Astrocyte (in vitro differentiated cells and primary cell): ENCODE measurements around the gene REPIN1. TPM values are rescaled to one million over a fixed set of nuclear protein-coding genes. Genes with fewer than 3 reads are reported as not detected.
A peak's percentile ranks its signal among the peaks of the same experiment; 100 is the strongest.

ENCODE experiments used
- DNase-seq: peaks from one replicate; pipeline ENCODE4 v3.0.0-alpha.2; 2010; ENCODE audit warnings: low read depth
- FAIRE-seq: peaks from 2 replicates; lab custom pipeline; 2011; peaks lifted over from hg19 to GRCh38; lab: Jason Lieb, UNC
- H2AFZ ChIP-seq: 2 replicates; pipeline ENCODE4 v1.6.0; 2012; ENCODE audit warnings: low read depth, low read length, inconsistent platforms
- H3K27ac ChIP-seq: 2 replicates; pipeline ENCODE4 v1.5.1; 2011; ENCODE audit warnings: low read depth, low read length, inconsistent platforms
- H3K27me3 ChIP-seq: 2 replicates; pipeline ENCODE4 v1.6.0; 2011; ENCODE audit warnings: low read length, inconsistent platforms; ENCODE audit not compliant: insufficient read depth
- H3K36me3 ChIP-seq: 2 replicates; pipeline ENCODE4 v1.5.1; 2011; ENCODE audit warnings: low read length, inconsistent platforms; ENCODE audit not compliant: insufficient read depth
- H3K4me1 ChIP-seq: 2 replicates; pipeline ENCODE4 v1.5.1; 2011; ENCODE audit warnings: low read length, inconsistent platforms; ENCODE audit not compliant: insufficient read depth
- H3K4me2 ChIP-seq: 2 replicates; pipeline ENCODE4 v1.6.0; 2012; ENCODE audit warnings: low read length, inconsistent platforms
- H3K4me3 ChIP-seq: 2 replicates; pipeline ENCODE4 v1.5.1; 2011; ENCODE audit warnings: low read depth, mild to moderate bottlenecking, low read length, inconsistent platforms; ENCODE audit not compliant: insufficient read depth
- H3K79me2 ChIP-seq: 2 replicates; pipeline ENCODE4 v1.6.0; 2012; ENCODE audit warnings: mild to moderate bottlenecking, low read length, inconsistent platforms; ENCODE audit not compliant: insufficient read depth
- H3K9ac ChIP-seq: 2 replicates; pipeline ENCODE4 v1.6.0; 2012; ENCODE audit warnings: mild to moderate bottlenecking, low read length, inconsistent platforms
- H3K9me3 ChIP-seq: 2 replicates; pipeline ENCODE4 v1.5.1; 2012; ENCODE audit warnings: low read depth, mild to moderate bottlenecking, low read length, inconsistent platforms; ENCODE audit not compliant: insufficient read depth
- H4K20me1 ChIP-seq: 2 replicates; pipeline ENCODE4 v1.6.0; 2012; ENCODE audit warnings: low read length, inconsistent platforms; ENCODE audit not compliant: insufficient read depth
- H3K27ac Mint-ChIP-seq: one replicate; pipeline ENCODE4 v1.8.0; 2021; ENCODE audit warnings: mild to moderate bottlenecking, mixed read lengths; ENCODE audit not compliant: unreplicated experiment
- H3K27me3 Mint-ChIP-seq: one replicate; pipeline ENCODE4 v1.8.0; 2021; ENCODE audit warnings: low read depth, mixed read lengths; ENCODE audit not compliant: unreplicated experiment
- H3K36me3 Mint-ChIP-seq: one replicate; pipeline ENCODE4 v1.8.0; 2021; ENCODE audit warnings: low read depth, mixed read lengths; ENCODE audit not compliant: unreplicated experiment
- H3K4me1 Mint-ChIP-seq: one replicate; pipeline ENCODE4 v1.8.0; 2021; ENCODE audit warnings: low read depth, mixed read lengths; ENCODE audit not compliant: unreplicated experiment
- H3K4me3 Mint-ChIP-seq: one replicate; pipeline ENCODE4 v1.8.0; 2021; ENCODE audit warnings: mild to moderate bottlenecking, moderate library complexity, mixed read lengths; ENCODE audit not compliant: unreplicated experiment
- H3K9me3 Mint-ChIP-seq: one replicate; pipeline ENCODE4 v1.8.0; 2021; ENCODE audit warnings: mild to moderate bottlenecking, mixed read lengths; ENCODE audit not compliant: unreplicated experiment
- EZH2 ChIP-seq: IDR thresholded peaks from 2 replicates; pipeline ENCODE4 v1.6.1; 2012; ENCODE audit warnings: mild to moderate bottlenecking, low read length, inconsistent platforms; ENCODE audit not compliant: insufficient read depth
- total RNA-seq: library from RNA; stranded (reverse); gene quantifications from 2 replicates; pipeline ENCODE4 v1.2.1, GENCODE V29; 2021
- TF ChIP-seq, protein P1 (sequence below): IDR thresholded peaks from 2 replicates; pipeline ENCODE4 v1.5.1; 2011; ENCODE audit warnings: low read depth, mild to moderate bottlenecking, inconsistent platforms, low read length, moderate library complexity; ENCODE audit not compliant: insufficient read depth

The REPIN1 gene
- total RNA-seq, 1 donor from 2014 or later, result 95.3 TPM

GRCh38 chr7:150412016-150412415, 43.4 kb downstream of the REPIN1 start:
- Mint-ChIP-seq H3K27ac (no peak overlapping the region), H3K36me3 (peaks cover 13% of the 10 kb centered on the region), H3K9me3 (no peaks in the 10 kb centered on the region), H3K4me1 (peaks cover 11% of the 10 kb centered on the region), H3K27me3 (peaks cover 10% of the 10 kb centered on the region), H3K4me3 (no peak overlapping the region)
- no peak for FAIRE-seq
- H3K4me2 ChIP-seq, result no peak overlapping the region
- no peak overlapping the region for H3K27ac ChIP-seq
- H3K27me3 ChIP-seq, result no peaks in the 10 kb centered on the region
- H4K20me1 ChIP-seq, result no peaks in the 10 kb centered on the region
- H3K9ac ChIP-seq, result no peak overlapping the region
- DNase-seq, result no peak
- no peaks in the 10 kb centered on the region for H3K9me3 ChIP-seq
- no peak for TF ChIP-seq EZH2
- H2AFZ ChIP-seq, result no peak overlapping the region
- no peaks in the 10 kb centered on the region for H3K36me3 ChIP-seq
- no peaks in the 10 kb centered on the region for H3K4me1 ChIP-seq
- no peaks in the 10 kb centered on the region for H3K79me2 ChIP-seq
- no peak overlapping the region for H3K4me3 ChIP-seq

DNA sequence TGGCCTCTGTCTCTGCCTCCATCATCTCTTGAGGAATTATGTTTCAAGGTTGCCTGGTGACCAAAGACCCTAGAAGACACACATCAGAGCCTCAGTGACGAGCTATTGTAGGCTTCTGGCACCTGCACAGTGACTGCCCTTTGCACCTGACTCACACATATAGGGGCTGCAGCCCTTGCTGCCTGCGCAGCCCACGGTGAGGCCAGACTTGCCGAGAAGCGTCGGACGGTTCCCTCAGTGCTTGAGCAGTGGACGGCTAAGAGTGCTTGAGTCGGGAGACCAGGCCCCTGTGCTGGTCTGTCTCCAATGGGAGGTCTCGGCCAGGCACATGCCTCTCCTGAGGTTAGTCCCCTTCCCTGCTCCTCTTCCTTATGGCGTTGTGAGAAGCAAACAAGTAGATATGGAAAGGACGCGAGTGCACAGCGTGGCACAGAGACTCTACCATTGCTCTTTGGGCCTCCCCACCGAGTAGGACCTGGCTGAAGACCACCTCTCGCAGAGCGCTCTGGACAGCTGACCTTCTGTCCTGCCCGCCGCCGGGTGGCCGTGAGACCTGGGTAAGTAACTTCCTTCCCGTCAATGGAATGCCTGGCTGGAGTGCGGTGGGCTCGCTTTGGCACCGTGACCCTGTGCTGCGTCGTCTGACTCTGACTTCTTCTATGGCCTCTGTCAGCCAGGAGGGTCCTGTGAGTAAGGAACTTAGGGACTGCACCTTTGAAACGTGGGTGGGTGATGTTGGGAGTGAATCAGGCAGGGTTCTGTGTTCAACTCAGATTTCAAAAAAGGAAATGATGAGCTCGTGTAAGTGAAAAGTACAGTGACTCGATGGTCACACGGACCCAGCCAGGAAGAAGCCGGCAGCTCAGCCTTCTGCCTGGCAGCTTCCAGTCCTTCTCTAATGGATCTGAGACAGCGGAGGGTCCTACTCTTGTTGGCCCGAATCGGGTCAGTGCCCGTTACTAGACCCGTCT, 44.2 kb downstream of the REPIN1 start:
- no peak overlapping the region for H3K4me3 ChIP-seq
- TF ChIP-seq, protein P1, sequence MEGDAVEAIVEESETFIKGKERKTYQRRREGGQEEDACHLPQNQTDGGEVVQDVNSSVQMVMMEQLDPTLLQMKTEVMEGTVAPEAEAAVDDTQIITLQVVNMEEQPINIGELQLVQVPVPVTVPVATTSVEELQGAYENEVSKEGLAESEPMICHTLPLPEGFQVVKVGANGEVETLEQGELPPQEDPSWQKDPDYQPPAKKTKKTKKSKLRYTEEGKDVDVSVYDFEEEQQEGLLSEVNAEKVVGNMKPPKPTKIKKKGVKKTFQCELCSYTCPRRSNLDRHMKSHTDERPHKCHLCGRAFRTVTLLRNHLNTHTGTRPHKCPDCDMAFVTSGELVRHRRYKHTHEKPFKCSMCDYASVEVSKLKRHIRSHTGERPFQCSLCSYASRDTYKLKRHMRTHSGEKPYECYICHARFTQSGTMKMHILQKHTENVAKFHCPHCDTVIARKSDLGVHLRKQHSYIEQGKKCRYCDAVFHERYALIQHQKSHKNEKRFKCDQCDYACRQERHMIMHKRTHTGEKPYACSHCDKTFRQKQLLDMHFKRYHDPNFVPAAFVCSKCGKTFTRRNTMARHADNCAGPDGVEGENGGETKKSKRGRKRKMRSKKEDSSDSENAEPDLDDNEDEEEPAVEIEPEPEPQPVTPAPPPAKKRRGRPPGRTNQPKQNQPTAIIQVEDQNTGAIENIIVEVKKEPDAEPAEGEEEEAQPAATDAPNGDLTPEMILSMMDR, result no peak
- TF ChIP-seq EZH2, result no peak
- H3K9me3 ChIP-seq, result no peaks in the 10 kb centered on the region
- H4K20me1 ChIP-seq, result no peaks in the 10 kb centered on the region
- no peaks in the 10 kb centered on the region for H3K9me3 Mint-ChIP-seq
- peaks cover 11% of the 10 kb centered on the region for H3K36me3 Mint-ChIP-seq
- no peaks in the 10 kb centered on the region for H3K79me2 ChIP-seq
- peaks cover 10% of the 10 kb centered on the region for H3K27me3 Mint-ChIP-seq
- FAIRE-seq (no peak), DNase-seq (no peak)
- no peak overlapping the region for H3K27ac ChIP-seq
- H3K36me3 ChIP-seq, result no peaks in the 10 kb centered on the region
- H3K4me3 Mint-ChIP-seq, result no peak overlapping the region
- no peaks in the 10 kb centered on the region for H3K4me1 ChIP-seq
- H3K4me2 ChIP-seq, result no peak overlapping the region
- H3K4me1 Mint-ChIP-seq, result peaks cover 9% of the 10 kb centered on the region
- H3K27me3 ChIP-seq, result no peaks in the 10 kb centered on the region
- H3K9ac ChIP-seq, result no peak overlapping the region
- H3K27ac Mint-ChIP-seq, result no peak overlapping the region
- no peak overlapping the region for H2AFZ ChIP-seq

- Histone ChIP-seq H4K20me1 (no peaks in the 10 kb centered on the region), H2AFZ (no peak overlapping the region), H3K4me3 (no peak overlapping the region), H3K36me3 (no peaks in the 10 kb centered on the region), H3K27me3 (no peaks in the 10 kb centered on the region), H3K79me2 (no peaks in the 10 kb centered on the region), H3K4me1 (no peaks in the 10 kb centered on the region), H3K9me3 (no peaks in the 10 kb centered on the region), H3K4me2 (no peak overlapping the region), H3K27ac (no peak overlapping the region), H3K9ac (no peak overlapping the region)
- Mint-ChIP-seq H3K9me3 (no peaks in the 10 kb centered on the region), H3K27ac (no peak overlapping the region), H3K36me3 (peaks cover 8% of the 10 kb centered on the region), H3K4me3 (no peak overlapping the region), H3K27me3 (peaks cover 10% of the 10 kb centered on the region), H3K4me1 (peaks cover 9% of the 10 kb centered on the region)
- DNase-seq, result peak; percentile 12
- TF ChIP-seq EZH2, result no peak
- TF ChIP-seq, protein P1, result no peak
- FAIRE-seq, result no peak
Measured at GRCh38 chr7:150413640-150414081, 45.0 kb downstream of the REPIN1 start.
